ENCODE measurements around the gene PKN2.
A peak's percentile ranks its signal among the peaks of the same experiment; 100 is the strongest.

The PKN2 gene

DNA sequence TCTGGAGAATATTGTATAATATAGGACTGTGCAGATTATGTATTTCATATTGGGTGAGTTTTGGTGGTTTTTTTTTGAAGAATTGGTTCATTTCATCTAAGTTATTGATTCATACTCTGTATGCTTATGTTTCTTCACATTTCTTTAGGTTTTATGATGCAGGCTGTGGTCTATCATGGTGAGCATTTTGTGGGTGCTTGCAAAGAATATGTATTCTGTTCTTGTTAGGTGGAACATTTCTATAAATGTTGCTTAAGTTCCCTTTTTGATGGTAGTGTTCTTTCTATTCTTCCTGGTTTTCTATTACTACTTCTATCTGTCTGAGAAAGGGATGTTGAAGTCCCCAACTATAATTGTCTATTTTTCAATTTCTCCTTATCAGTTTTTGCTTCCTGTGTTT lies 42.6 kb downstream of the PKN2 start:
- peaks cover 30 to 38% of the 10 kb centered on the region in 2 experiments for H3K4me1 ChIP-seq (ENCODE audit: control insufficient read depth in 1 of 2, insufficient read depth in 1 of 2, low read depth in 1 of 2, low read length in 1 of 2)
- H3K4me3 ChIP-seq (ENCODE audit: low read depth in 1 of 2, low read length in 1 of 2) = no peak overlapping the region
- no peaks in the 10 kb centered on the region for H3K27me3 ChIP-seq
- H3K36me3 ChIP-seq = peaks cover 4% of the 10 kb centered on the region
- TF ChIP-seq, protein P1, sequence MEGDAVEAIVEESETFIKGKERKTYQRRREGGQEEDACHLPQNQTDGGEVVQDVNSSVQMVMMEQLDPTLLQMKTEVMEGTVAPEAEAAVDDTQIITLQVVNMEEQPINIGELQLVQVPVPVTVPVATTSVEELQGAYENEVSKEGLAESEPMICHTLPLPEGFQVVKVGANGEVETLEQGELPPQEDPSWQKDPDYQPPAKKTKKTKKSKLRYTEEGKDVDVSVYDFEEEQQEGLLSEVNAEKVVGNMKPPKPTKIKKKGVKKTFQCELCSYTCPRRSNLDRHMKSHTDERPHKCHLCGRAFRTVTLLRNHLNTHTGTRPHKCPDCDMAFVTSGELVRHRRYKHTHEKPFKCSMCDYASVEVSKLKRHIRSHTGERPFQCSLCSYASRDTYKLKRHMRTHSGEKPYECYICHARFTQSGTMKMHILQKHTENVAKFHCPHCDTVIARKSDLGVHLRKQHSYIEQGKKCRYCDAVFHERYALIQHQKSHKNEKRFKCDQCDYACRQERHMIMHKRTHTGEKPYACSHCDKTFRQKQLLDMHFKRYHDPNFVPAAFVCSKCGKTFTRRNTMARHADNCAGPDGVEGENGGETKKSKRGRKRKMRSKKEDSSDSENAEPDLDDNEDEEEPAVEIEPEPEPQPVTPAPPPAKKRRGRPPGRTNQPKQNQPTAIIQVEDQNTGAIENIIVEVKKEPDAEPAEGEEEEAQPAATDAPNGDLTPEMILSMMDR (IDR thresholded peaks at IDR 0.05) = no peak
- no peaks in the 10 kb centered on the region for H3K9me3 ChIP-seq
- H3K27ac ChIP-seq = peak overlapping the region; percentile 57

DNA sequence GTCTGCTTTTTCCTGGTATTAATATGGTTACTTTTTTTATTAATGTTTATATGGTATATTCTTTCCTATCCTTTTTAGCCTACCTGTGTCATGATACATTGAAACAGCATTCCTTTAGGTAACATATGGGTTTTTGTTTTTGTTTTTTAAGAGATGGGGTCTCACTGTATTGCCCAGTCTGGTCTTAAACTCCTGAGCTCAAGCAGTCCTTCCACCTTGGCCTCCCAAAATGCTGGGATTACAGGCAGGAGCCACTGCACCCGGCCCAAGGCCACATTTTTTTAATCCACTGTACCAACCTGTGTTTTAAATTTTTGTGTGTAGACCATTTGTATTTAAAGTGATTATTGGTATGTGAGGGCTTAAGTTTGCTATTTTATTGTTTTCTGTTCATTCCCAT lies 43.1 kb downstream of the PKN2 start:
- Histone ChIP-seq H3K9me3 (no peaks in the 10 kb centered on the region), H3K4me3 (ENCODE audit: low read depth in 1 of 2, low read length in 1 of 2) (no peak overlapping the region), H3K36me3 (peaks cover 4% of the 10 kb centered on the region), H3K27ac (peak overlapping the region; percentile 57), H3K4me1 (ENCODE audit: control insufficient read depth in 1 of 2, insufficient read depth in 1 of 2, low read depth in 1 of 2, low read length in 1 of 2) (peaks cover 30 to 38% of the 10 kb centered on the region in 2 experiments), H3K27me3 (no peaks in the 10 kb centered on the region)
- TF ChIP-seq, protein P1 (IDR thresholded peaks at IDR 0.05) = no peak

DNA sequence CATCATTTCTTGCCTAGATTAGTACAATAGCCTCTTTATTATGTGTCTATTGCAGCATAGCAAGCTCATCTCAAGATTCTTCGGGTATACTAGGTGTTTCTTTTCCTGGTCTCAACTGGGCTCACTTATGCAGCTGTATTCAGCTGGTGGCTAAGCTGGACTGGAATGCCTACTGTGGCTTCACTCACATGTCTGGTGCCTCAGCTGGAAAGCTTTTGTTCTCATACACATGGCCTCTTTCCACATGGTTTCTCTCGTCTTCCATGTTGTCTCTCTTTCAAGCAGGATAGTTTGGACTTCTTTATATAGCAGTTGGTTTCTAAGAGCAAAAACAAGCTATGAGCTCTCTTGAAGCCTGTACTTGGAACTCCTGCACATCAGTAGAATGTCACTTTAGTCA lies 45.2 kb downstream of the PKN2 start:
- H3K27me3 ChIP-seq = no peaks in the 10 kb centered on the region
- TF ChIP-seq, protein P1 (IDR thresholded peaks at IDR 0.05) = no peak
- peak overlapping the region; percentile 80 for H3K27ac ChIP-seq
- H3K9me3 ChIP-seq = no peaks in the 10 kb centered on the region
- H3K4me3 ChIP-seq (ENCODE audit: low read depth in 1 of 2, low read length in 1 of 2) = no peak overlapping the region
- peaks cover 30 to 38% of the 10 kb centered on the region in 2 experiments for H3K4me1 ChIP-seq (ENCODE audit: control insufficient read depth in 1 of 2, insufficient read depth in 1 of 2, low read depth in 1 of 2, low read length in 1 of 2)
- H3K36me3 ChIP-seq = peaks cover 4% of the 10 kb centered on the region

DNA sequence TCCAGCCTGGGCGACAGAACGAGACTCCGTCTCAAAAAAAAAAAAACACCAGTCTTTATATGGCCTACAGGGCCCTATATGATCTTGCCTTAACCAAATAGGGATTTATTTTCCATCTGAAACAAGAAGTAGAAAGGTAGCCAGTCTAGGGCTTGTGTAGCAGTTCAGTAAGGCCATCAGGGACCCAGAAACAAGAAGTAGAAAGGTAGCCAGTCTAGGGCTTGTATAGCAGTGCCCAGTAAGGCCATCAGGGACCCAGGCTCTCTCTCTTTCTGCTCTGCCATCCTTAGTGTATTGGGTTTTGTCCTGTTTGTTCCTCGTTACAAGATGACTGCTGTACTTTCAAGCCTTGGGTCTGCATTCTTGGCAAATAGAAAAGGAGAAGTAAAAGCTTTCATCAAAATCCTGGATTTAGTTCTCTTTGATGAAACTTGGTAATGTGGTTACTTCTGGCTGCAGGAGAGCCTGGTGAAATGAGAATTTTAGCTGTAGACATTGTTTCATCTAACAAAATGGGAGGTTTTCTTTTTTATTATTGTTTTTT lies 46.1 kb downstream of the PKN2 start:
- H3K27ac ChIP-seq = peak overlapping the region; percentile 80
- TF ChIP-seq, protein P1 (IDR thresholded peaks at IDR 0.05) = no peak
- H3K9me3 ChIP-seq = no peaks in the 10 kb centered on the region
- H3K36me3 ChIP-seq = peaks cover 4% of the 10 kb centered on the region
- no peaks in the 10 kb centered on the region for H3K27me3 ChIP-seq
- no peak overlapping the region for H3K4me3 ChIP-seq (ENCODE audit: low read depth in 1 of 2, low read length in 1 of 2)
- H3K4me1 ChIP-seq (ENCODE audit: control insufficient read depth in 1 of 2, insufficient read depth in 1 of 2, low read depth in 1 of 2, low read length in 1 of 2) = peaks cover 30 to 38% of the 10 kb centered on the region in 2 experiments

DNA sequence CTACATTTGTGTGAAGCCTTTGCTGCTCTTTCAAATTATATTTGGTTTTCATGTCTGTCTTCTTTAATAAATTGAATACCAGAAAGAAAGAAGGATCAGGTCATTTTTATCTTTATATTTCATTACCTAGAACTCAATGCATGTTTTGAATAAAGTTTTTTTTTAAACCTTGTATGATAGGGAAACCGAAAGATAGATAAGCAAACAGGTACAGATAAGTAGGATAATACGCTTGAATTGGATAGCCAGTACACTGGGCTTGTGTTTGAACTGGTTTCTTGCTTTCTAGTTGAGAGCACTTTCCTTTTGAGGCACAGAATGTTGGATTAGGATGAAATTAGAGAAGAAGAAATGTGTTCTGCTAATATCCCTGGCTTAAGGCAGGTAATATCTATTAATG lies 46.9 kb downstream of the PKN2 start:
- peaks cover 30 to 38% of the 10 kb centered on the region in 2 experiments for H3K4me1 ChIP-seq (ENCODE audit: control insufficient read depth in 1 of 2, insufficient read depth in 1 of 2, low read depth in 1 of 2, low read length in 1 of 2)
- peak overlapping the region; percentile 80 for H3K27ac ChIP-seq
- H3K9me3 ChIP-seq = no peaks in the 10 kb centered on the region
- H3K4me3 ChIP-seq (ENCODE audit: low read depth in 1 of 2, low read length in 1 of 2) = no peak overlapping the region
- H3K27me3 ChIP-seq = no peaks in the 10 kb centered on the region
- TF ChIP-seq, protein P1 (IDR thresholded peaks at IDR 0.05) = no peak
- H3K36me3 ChIP-seq = peaks cover 4% of the 10 kb centered on the region

Measured in neutrophil (primary cell).